Panc1 (cell line): ENCODE results near the gene CTAGE1.

Experiments
- CTCF ChIP-seq: fragments of 450-650 bp; IDR thresholded peaks from 2 replicates; pipeline ENCODE4 v1.5.1; 2017; ENCODE audit warnings: mild to moderate bottlenecking
- TCF7L2 ChIP-seq: IDR thresholded peaks from 2 replicates; pipeline ENCODE4 v1.6.1; 2011; ENCODE audit warnings: mild to moderate bottlenecking, low read depth, low read length, inconsistent platforms

GRCh38 chr18:22420652-22421051 lies 2.9 kb upstream of the CTAGE1 start:
- TF ChIP-seq CTCF (no peak), TCF7L2 (no peak)
